Tibial nerve (tissue), 4 donors: ENCODE data around the gene RGL4. TPM values are rescaled to one million over a fixed set of nuclear protein-coding genes. Genes with fewer than 3 reads are reported as not detected.

Experiments used
- DNase-seq, 2 donors: peaks; one replicate each; pipeline ENCODE4 v3.0.0-alpha.2; 2019; ENCODE audit warnings: low spot score in 2 of 2
- H3K27ac ChIP-seq, 4 donors: fragments of 200-600 bp; sonication (generic) in 3 of 4; one replicate each; pipeline ENCODE4 v1.5.1; 2017 to 2019; ENCODE audit warnings: mild to moderate bottlenecking in 1 of 4
- H3K27me3 ChIP-seq, 2 donors: fragments of 200-600 bp; sonication (generic) in 1 of 2; one replicate each; pipeline versions ENCODE4 v1.5.1 to v1.6.0; 2017 to 2019
- H3K36me3 ChIP-seq, 3 donors: fragments of 200-600 bp; sonication (generic); one replicate each; pipeline ENCODE4 v1.5.1; 2018 to 2019
- H3K4me1 ChIP-seq, 4 donors: fragments of 200-600 bp; sonication (generic) in 3 of 4; one replicate each; pipeline ENCODE4 v1.5.1; 2017 to 2019
- H3K4me3 ChIP-seq, 4 donors: fragments of 200-600 bp; sonication (generic) in 3 of 4; one replicate each; pipeline ENCODE4 v1.5.1; 2017 to 2019; ENCODE audit warnings: mild to moderate bottlenecking in 1 of 4, moderate library complexity in 1 of 4
- H3K9me3 ChIP-seq, 4 donors: fragments of 200-600 bp; sonication (generic) in 3 of 4; one replicate each; pipeline ENCODE4 v1.5.1; 2017 to 2019
- EP300 ChIP-seq, 2 donors: sonication (generic); formaldehyde crosslinking; IDR thresholded peaks; one replicate each; pipeline ENCODE4 v1.6.1; 2017; ENCODE audit warnings: antibody characterized with exemption in 2 of 2, mild to moderate bottlenecking in 1 of 2
- POLR2A ChIP-seq, 2 donors: fragments of 450-650 bp; IDR thresholded peaks; one replicate each; pipeline ENCODE4 v1.6.1; 2017; ENCODE audit warnings: antibody characterized with exemption in 2 of 2, mild to moderate bottlenecking in 2 of 2, moderate library complexity in 2 of 2
- WGBS, 2 donors: methylation state at CpG; one replicate each; pipeline ENCODE4 v1.1.5; 2018; 5-methylcytosine and 5-hydroxymethylcytosine counted together
- total RNA-seq, 4 donors: library from RNA; depleted of rRNA; stranded (reverse); fragments of >200 nt; gene quantifications; one replicate each; pipeline ENCODE4 v1.1.0, GENCODE V29; 2016
- TF ChIP-seq, protein P1 (sequence below), 5 experiments: fragments of 200-600 bp in 3 of 5; fragments of 450-650 bp in 2 of 5; sonication (generic) in 3 of 5; IDR thresholded peaks; one replicate each; pipeline ENCODE4 v1.5.1; 2016 to 2019; ENCODE audit warnings: antibody characterized with exemption in 5 of 5, mild to moderate bottlenecking in 3 of 5, moderate library complexity in 2 of 5

The RGL4 gene
- total RNA-seq, 4 donors from 2014 or later = not detected

DNA sequence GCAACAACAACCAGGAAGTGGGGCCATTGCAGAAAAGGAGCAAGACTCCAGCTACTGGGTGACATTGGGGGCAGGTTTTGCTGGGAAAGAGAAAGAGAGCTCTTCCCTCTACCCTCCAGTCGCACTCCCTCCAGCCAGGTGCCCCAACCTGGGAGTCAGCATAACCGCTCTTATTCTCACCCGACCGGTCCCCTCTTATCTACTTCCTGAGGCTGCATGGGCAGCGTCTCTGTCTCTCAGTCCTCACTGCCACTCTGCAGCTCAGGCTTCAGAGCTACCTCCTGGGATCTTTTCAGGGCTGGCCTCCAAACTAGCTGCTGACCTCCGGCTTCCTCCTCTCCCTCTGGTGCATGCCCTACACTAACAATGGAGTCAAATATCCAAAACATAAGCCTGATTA lies 55.0 kb downstream of the RGL4 start:
- Histone ChIP-seq H3K36me3 (peaks cover 0 to 51% (median 0%) of the 10 kb centered on the region in 3 donors), H3K4me3 (no peak overlapping the region), H3K27ac (no peak overlapping the region), H3K9me3 (peaks cover 0 to 6% (median 0%) of the 10 kb centered on the region in 4 donors), H3K4me1 (peaks cover 0 to 31% (median 7%) of the 10 kb centered on the region in 4 donors), H3K27me3 (no peaks in the 10 kb centered on the region)
- no peak for DNase-seq
- WGBS, 2 donors = 79 to 80% methylated on average over 6 of the region's 6 CpGs
- TF ChIP-seq, protein P1, sequence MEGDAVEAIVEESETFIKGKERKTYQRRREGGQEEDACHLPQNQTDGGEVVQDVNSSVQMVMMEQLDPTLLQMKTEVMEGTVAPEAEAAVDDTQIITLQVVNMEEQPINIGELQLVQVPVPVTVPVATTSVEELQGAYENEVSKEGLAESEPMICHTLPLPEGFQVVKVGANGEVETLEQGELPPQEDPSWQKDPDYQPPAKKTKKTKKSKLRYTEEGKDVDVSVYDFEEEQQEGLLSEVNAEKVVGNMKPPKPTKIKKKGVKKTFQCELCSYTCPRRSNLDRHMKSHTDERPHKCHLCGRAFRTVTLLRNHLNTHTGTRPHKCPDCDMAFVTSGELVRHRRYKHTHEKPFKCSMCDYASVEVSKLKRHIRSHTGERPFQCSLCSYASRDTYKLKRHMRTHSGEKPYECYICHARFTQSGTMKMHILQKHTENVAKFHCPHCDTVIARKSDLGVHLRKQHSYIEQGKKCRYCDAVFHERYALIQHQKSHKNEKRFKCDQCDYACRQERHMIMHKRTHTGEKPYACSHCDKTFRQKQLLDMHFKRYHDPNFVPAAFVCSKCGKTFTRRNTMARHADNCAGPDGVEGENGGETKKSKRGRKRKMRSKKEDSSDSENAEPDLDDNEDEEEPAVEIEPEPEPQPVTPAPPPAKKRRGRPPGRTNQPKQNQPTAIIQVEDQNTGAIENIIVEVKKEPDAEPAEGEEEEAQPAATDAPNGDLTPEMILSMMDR (IDR thresholded peaks at IDR 0.05) = no peak
- TF ChIP-seq EP300 (IDR thresholded peaks at IDR 0.05) (no peak), POLR2A (IDR thresholded peaks at IDR 0.05) (no peak)

Other genes starting within 250 kb of the RGL4 start
- not detected for gene IGLL1, start 110.7 kb upstream of the RGL4 start, total RNA-seq
- gene DRICH1, start 58.7 kb upstream of the RGL4 start, total RNA-seq = 1 to 10 TPM in 1 of 4 donors, not detected in 3; 1.7 TPM
- gene ZNF70, start 60.1 kb downstream of the RGL4 start, total RNA-seq = 1 to 10 TPM; 4.1 to 7.4 (median 6.0) TPM
- not detected for gene VPREB3, start 63.4 kb downstream of the RGL4 start, total RNA-seq
- gene C22orf15, start 72.0 kb downstream of the RGL4 start, total RNA-seq = under 1 TPM in 1 of 4 donors, not detected in 3; 0.44 TPM
- 10 to 100 TPM in 1 of 4 donors, 1 to 10 TPM in 2, not detected in 1; 3.7 to 14.0 (median 9.6) TPM for gene CHCHD10, start 77.0 kb downstream of the RGL4 start, total RNA-seq
- 1 to 10 TPM; 4.5 to 7.3 (median 5.6) TPM for gene MMP11, start 81.8 kb downstream of the RGL4 start, total RNA-seq
- gene SMARCB1, start 96.0 kb downstream of the RGL4 start, total RNA-seq = 10 to 100 TPM; 31.5 to 53.4 (median 43.8) TPM
- gene DERL3, start 148.0 kb downstream of the RGL4 start, total RNA-seq = 1 to 10 TPM in 1 of 4 donors, under 1 TPM in 1, not detected in 2; 0.60 to 2.3 TPM
- 10 to 100 TPM in 3 of 4 donors, 1 to 10 TPM in 1; 6.9 to 28.9 (median 13.4) TPM for gene SLC2A11, start 166.9 kb downstream of the RGL4 start, total RNA-seq
- 100 to 1,000 TPM; 160 to 481 (median 281) TPM for gene MIF, start 203.4 kb downstream of the RGL4 start, total RNA-seq